HG03565 (cell line): Measurements from ENCODE around the gene NOVA1.
"Not testable (repeated sequence)": the region's sequence is repeated elsewhere in the genome, so short reads cannot be mapped to it uniquely, and the experiment has no call there.

Experiments
- ATAC-seq: cut with Tn5 transposase; IDR thresholded peaks from one replicate; pipeline ENCODE4 v1.9.1; 2021; ENCODE audit warnings: mild to moderate bottlenecking, moderate library complexity; ENCODE audit not compliant: unreplicated experiment

NOVA1 gene, protein sequence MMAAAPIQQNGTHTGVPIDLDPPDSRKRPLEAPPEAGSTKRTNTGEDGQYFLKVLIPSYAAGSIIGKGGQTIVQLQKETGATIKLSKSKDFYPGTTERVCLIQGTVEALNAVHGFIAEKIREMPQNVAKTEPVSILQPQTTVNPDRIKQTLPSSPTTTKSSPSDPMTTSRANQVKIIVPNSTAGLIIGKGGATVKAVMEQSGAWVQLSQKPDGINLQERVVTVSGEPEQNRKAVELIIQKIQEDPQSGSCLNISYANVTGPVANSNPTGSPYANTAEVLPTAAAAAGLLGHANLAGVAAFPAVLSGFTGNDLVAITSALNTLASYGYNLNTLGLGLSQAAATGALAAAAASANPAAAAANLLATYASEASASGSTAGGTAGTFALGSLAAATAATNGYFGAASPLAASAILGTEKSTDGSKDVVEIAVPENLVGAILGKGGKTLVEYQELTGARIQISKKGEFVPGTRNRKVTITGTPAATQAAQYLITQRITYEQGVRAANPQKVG

DNA sequence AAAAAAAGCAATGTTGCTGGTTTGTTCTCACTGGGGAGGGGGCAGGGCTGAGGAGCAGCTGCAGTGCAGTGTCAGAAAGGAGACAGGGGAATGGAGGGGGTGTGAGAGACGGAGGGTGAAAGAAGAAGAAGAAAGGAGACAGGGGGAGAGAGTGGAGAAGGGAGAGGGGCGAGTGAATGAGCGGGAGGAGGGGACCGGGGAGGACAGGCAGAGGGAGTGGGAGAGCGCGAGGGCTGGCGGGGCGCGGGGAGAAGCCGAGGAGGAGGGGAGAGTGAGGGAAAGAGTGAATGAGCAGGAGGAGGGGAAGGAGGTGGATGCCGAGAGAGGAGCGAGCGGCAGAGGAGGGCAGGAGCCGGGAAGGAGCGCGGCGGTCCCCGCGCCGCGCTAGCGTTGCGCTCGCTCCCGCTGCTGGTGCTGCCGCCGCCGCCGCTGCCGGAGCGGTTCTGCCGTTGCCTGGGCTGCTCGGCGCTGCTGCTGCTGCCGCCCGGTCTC is at the start of gene NOVA1:
TSS of gene NOVA1 (minus strand) at position 445 of the 492 bp plus-strand sequence. CDS start 597 bp downstream, outside the sequence.
- ATAC-seq, result no peak

GRCh38 chr14:26645057-26645456 is 47.2 kb upstream of the NOVA1 start:
- not testable (repeated sequence) for ATAC-seq

DNA sequence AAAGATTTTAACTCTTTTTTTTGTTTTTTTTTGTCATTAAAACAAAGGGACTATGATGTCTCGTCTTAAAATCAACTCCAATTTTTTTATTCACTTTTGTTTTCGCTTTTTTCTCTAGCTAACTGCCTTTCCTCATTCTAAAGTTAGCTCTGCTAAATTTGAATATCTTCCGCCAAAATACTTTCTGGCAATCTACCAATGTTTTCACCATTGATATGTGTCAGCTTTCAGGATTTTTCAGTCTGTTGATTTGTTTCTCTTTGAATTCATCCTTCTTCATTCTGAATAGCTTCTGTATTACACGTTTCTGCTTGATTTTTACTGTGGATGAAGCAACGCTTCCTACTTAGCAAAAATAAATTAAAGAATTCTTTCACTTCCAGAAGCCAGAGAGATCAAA is 38.7 kb upstream of the NOVA1 start:
- ATAC-seq, result no peak

- ATAC-seq, result not testable (repeated sequence)
Observed at GRCh38 chr14:26634946-26635345, 37.1 kb upstream of the NOVA1 start.

- ATAC-seq, result no peak
Observed at GRCh38 chr14:26626256-26626655, 28.4 kb upstream of the NOVA1 start.

DNA sequence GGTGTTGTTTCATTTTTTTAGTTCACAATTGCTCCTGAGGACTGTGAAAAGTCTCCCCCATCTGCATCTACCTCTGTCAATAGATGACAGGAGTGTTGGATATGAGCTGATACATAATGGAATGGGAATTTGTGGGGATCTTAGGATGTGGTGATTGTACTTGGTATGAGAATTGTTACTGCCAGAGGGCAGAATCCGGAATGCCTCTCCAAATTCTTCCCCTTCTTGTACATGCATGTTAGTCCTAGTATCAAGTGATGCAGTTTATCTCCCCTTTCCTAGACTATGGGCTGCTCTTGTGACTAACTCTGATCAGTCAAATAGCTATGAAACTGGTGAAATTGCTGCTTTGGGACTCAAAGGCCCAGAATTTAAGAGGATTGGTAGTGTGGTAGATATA is 24.8 kb upstream of the NOVA1 start:
- no peak for ATAC-seq

- ATAC-seq, result no peak
Observed at GRCh38 chr14:26621807-26622560, 24.2 kb upstream of the NOVA1 start.

- no peak for ATAC-seq
Observed at GRCh38 chr14:26621364-26621763, 23.5 kb upstream of the NOVA1 start.

DNA sequence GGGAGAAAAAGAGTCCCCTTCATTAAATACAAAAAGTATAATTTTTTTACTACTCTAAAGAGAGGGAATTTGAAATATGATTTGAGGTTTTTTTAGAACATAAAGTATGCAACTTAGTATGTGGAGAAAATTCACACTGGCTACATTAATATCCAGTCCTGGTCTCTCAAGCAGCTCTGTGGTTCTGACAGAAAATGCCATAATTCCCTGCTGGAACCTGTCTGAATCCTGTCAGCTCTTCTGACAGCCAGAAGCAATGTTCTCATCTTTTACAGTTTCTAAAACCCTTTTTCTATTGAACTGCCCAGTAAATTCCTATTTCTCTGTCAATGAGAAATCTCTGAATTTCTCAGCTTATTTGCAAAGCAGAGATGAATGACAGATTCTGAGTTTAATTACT is 13.4 kb upstream of the NOVA1 start:
- no peak for ATAC-seq

DNA sequence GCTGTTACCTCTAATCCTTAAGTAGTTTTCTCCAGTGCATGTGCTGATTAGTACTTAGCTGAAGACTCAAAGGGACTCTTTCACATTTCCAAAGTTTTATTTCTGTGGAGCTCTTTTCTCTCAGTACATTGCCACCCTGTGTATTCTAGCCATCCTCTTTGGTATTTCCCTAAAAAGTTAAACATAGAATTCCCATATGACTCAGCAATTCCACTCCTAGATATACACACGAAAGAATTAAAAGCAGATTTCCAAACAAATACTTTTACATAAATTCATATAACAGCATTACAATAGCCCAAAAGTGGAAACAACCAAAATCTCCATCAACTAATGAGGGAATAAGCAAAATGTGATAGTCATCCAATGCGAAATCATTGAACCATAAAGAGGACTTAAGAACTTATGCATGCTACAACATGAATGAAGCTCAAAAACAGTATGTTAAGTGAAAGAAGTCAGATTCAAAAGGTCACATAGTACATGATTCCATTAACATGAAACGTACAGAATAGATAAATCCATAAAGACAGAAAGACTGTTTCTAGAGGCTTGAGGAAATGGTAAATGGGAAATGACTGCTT is 9.0 kb upstream of the NOVA1 start:
- ATAC-seq, result no peak

- no peak for ATAC-seq
Observed at GRCh38 chr14:26605602-26606001, 7.8 kb upstream of the NOVA1 start.

GRCh38 chr14:26602902-26603301 is 5.1 kb upstream of the NOVA1 start:
- ATAC-seq, result no peak

DNA sequence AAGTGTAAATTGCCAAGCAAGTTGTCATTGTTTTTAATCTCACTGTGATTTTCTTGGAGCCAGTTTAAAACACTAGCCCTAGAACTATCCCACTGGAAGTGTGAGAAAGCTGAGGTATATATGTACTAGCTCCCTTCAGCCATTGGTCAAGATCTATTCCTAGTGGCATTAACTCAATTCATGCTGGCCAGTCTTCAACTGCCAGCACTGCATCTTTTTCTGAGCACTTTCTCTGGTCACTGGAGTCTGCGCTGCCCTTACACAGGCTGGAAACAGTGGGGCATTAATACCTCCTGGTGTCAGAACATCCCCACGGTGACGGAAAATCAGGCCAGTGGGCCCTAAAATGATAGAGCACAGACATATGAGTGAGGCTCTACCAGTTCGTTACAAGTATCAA is 4.0 kb upstream of the NOVA1 start:
- ATAC-seq, result no peak

DNA sequence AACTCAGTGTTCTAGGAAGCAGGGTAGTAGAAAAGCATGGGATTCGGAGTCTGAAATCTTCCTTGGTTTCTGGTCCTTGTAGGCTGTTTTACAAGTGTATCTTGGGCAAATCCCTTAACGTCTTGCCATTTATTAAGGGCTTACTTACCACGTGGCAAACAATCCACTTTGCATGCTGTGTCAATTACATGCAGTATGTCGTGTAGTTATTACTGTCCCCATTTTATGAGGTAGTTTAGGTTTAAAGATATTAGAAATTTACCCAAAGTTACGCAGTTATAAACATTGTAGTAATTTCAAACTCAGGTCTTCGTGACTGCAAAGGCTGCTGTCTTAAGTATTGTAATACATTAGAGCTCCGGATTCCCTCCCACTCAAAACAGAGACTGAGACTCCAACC is 1.5 kb upstream of the NOVA1 start:
- ATAC-seq, result no peak

GRCh38 chr14:26598672-26599131 is 869 bp upstream of the NOVA1 start:
- ATAC-seq, result no peak

GRCh38 chr14:26598081-26598671 is 343 bp upstream of the NOVA1 start:
- ATAC-seq, result no peak

GRCh38 chr14:26597071-26597588 is 703 bp downstream of the NOVA1 start:
- ATAC-seq, result no peak

DNA sequence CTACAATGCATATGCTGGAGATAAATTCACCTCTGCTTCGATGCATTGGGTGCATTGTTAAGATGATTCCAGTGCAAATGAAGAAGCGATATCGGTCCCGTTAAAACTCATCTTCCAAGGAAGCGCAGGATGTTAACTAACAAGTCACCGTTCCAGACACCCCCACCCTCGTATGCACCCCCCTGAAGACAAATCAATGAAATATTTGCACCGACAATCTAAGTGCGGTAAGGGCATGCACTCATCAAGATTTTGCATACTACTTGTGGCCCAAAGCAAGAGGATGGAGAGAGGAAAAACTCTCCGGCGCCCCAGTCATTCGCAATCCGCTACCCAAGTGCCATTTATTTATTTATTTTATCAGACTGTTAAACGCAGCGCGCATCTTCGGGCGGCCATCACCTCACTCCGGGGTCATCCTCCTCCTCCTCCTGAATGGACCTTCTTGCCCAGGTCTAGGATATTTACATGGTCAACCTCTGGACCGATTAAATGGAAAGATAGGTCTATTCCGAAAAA is 1.2 kb downstream of the NOVA1 start:
- no peak for ATAC-seq

DNA sequence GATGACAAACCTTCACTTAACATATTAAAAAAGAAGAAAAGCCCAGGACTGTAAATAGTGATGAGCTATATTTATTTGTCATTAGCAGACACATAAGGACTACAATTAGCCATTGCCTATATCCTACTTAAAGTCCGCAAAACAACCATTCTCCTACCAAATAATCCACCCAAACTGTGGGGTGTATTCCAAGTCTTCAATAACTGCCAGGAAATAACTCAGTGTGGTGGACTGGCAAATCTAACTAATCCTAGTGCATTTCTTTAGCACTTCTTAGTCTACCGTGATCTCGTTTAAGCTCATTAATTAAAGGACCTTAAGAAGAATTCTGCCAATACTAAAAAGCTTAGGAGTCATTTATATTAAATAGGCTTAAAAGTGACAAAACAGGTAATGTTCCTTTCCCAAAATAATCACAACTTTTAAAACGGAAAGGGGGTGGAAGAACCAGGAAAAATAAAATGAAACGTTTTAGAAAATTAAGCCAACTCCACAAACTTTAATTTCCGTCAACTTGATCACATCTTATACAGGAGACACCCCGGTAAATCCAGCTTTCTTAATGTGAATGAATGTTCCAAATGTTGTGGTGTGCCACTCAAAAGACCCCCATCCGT is 1.8 kb downstream of the NOVA1 start:
- no peak for ATAC-seq
